Endothelial cell of umbilical vein (primary cell): ENCODE results near the gene BABAM2.

Experiments used
- CTCF ChIP-seq, 2 donors: IDR thresholded peaks; 1 replicate in 1 of 2; 2 replicates in 1 of 2; pipeline ENCODE4 v1.5.1; 2011; ENCODE audit warnings: low read length in 2 of 2, mild to moderate bottlenecking in 2 of 2, moderate library complexity in 2 of 2, control low read depth in 1 of 2, inconsistent platforms in 1 of 2, low read depth in 1 of 2; ENCODE audit not compliant: insufficient read depth in 1 of 2; ENCODE audit errors: extremely low read depth in 1 of 2
- EZH2 ChIP-seq: IDR thresholded peaks from 2 replicates; pipeline ENCODE4 v1.6.1; 2012; ENCODE audit warnings: borderline replicate concordance, low read depth, mild to moderate bottlenecking, moderate library complexity, low read length, inconsistent platforms; ENCODE audit not compliant: severe bottlenecking
- POLR2A ChIP-seq: IDR thresholded peaks from 2 replicates; pipeline ENCODE4 v1.6.1; 2012; ENCODE audit warnings: low read depth, mild to moderate bottlenecking, control low read depth, low read length
- POLR2AphosphoS5 ChIP-seq: IDR thresholded peaks from 2 replicates; pipeline ENCODE4 v1.6.1; 2012; ENCODE audit warnings: low read depth, mild to moderate bottlenecking, control low read depth, low read length, moderate library complexity; ENCODE audit not compliant: insufficient read depth

- TF ChIP-seq EZH2: no peak
- TF ChIP-seq POLR2AphosphoS5: no peak
- no peak for TF ChIP-seq CTCF (IDR thresholded peaks at IDR 0.05; ENCODE audit: extremely low read depth in 1 of 2, insufficient read depth in 1 of 2, low read depth in 1 of 2, low read length in 2 of 2)
- no peak for TF ChIP-seq POLR2A
Observed at GRCh38 chr2:28333606-28334526, 443.3 kb downstream of the BABAM2 start.
